A673 (cell line): Measurements from ENCODE around the gene RASA1. TPM values are rescaled to one million over a fixed set of nuclear protein-coding genes. Genes with fewer than 3 reads are reported as not detected.

Experiments
- BruUV-seq: library from RNA; stranded (reverse); fragments of 400-500 nt; replicated peaks from 2 replicates; lab custom pipeline; 2021; lab: Mats Ljungman, UMichigan
- CTCF ChIA-PET: fragments of 300-600 bp; sonication (Branson Sonifier 250); formaldehyde crosslinking; loops from one replicate; lab custom pipeline; 2022; ENCODE audit warnings: antibody characterized with exemption; lab: Charles Lee
- POLR2A ChIA-PET: fragments of 300-600 bp; sonication (Branson Sonifier 250); formaldehyde crosslinking; loops from one replicate; lab custom pipeline; 2022; ENCODE audit warnings: antibody characterized with exemption; ENCODE audit not compliant: low non-redundant PET; lab: Charles Lee
- DNase-seq: peaks from one replicate; pipeline ENCODE4 v3.0.0-alpha.2; 2015; ENCODE audit warnings: low spot score
- H3K27ac ChIP-seq: fragments of 200-600 bp; sonication (generic); 2 replicates; pipeline ENCODE4 v1.5.1; 2016; ENCODE audit warnings: mixed run types, low read depth, mild to moderate bottlenecking, mixed read lengths, antibody characterized with exemption, low read length; ENCODE audit not compliant: poor library complexity, severe bottlenecking
- H3K27me3 ChIP-seq: fragments of 200-600 bp; sonication (generic); replicated peaks from 2 replicates; pipeline ENCODE4 v1.6.1; 2017; ENCODE audit warnings: mixed run types, low read depth, mild to moderate bottlenecking, mixed read lengths, antibody characterized with exemption, low read length; ENCODE audit not compliant: insufficient read depth, poor library complexity
- H3K36me3 ChIP-seq: fragments of 200-600 bp; sonication (generic); 2 replicates; pipeline ENCODE4 v1.6.1; 2016; ENCODE audit warnings: mixed run types, mild to moderate bottlenecking, mixed read lengths, antibody characterized with exemption, low read length; ENCODE audit not compliant: insufficient read depth, poor library complexity, severe bottlenecking
- H3K4me1 ChIP-seq: fragments of 200-600 bp; sonication (generic); 2 replicates; pipeline ENCODE4 v1.6.1; 2017; ENCODE audit warnings: mixed run types, mild to moderate bottlenecking, mixed read lengths, antibody characterized with exemption, low read length; ENCODE audit not compliant: insufficient read depth, poor library complexity, severe bottlenecking
- H3K4me3 ChIP-seq: fragments of 200-600 bp; sonication (generic); 2 replicates; pipeline ENCODE4 v1.5.1; 2016; ENCODE audit warnings: low read depth, mixed run types, mild to moderate bottlenecking, mixed read lengths, low read length; ENCODE audit not compliant: poor library complexity, severe bottlenecking
- H3K9me3 ChIP-seq: fragments of 200-600 bp; sonication (generic); 2 replicates; pipeline ENCODE4 v1.6.1; 2016; ENCODE audit warnings: mixed run types, low read depth, mild to moderate bottlenecking, mixed read lengths, antibody characterized with exemption, low read length; ENCODE audit not compliant: poor library complexity, severe bottlenecking
- CTCF ChIP-seq: fragments of 300-800, 200-600 bp; sonication (generic); conservative IDR thresholded peaks from 2 replicates; pipeline ENCODE4 v1.5.1; 2017; ENCODE audit warnings: low read depth, mild to moderate bottlenecking, antibody characterized with exemption, low read length, moderate library complexity, mixed read lengths
- EZH2 ChIP-seq: fragments of 200-600 bp; sonication (generic); IDR thresholded peaks from 2 replicates; pipeline ENCODE4 v1.6.1; 2017; ENCODE audit warnings: borderline replicate concordance, low read depth, mild to moderate bottlenecking, mixed read lengths, antibody characterized with exemption, low read length; ENCODE audit not compliant: poor library complexity, severe bottlenecking
- intact Hi-C: fragments of 100-400 bp; cut with micrococcal nuclease; formaldehyde crosslinking; loops from one replicate; pipeline ENCODE4 v1.10.0; 2022; ENCODE audit not compliant: unreplicated experiment
- total RNA-seq: library from RNA; stranded (reverse); gene quantifications from 2 replicates; pipeline ENCODE4 v1.2.3, GENCODE V29; 2021

Gene RASA1
- total RNA-seq, 1 experiment from 2014 or later: 34.2 TPM

- H3K36me3 ChIP-seq: peaks cover 74% of the 10 kb centered on the region
- CTCF ChIA-PET: no interaction called here
- H3K4me1 ChIP-seq: no peaks in the 10 kb centered on the region
- H3K4me3 ChIP-seq: no peak overlapping the region
- no peak overlapping the region for H3K27ac ChIP-seq
- POLR2A ChIA-PET: no interaction called here
- intact Hi-C loops: no loop called here
- TF ChIP-seq CTCF: no peak
- no peak for TF ChIP-seq EZH2
- no peak for DNase-seq
- no peaks in the 10 kb centered on the region for H3K27me3 ChIP-seq
- no TSS peak for BruUV-seq
- no peaks in the 10 kb centered on the region for H3K9me3 ChIP-seq
These were observed 120.4 kb downstream of the RASA1 start for GRCh38 chr5:87388129-87388528.

- no peak for DNase-seq
- TF ChIP-seq CTCF: no peak
- no peak for TF ChIP-seq EZH2
- Histone ChIP-seq H3K4me3 (no peak overlapping the region), H3K9me3 (no peaks in the 10 kb centered on the region), H3K4me1 (no peaks in the 10 kb centered on the region), H3K36me3 (peaks cover 82% of the 10 kb centered on the region), H3K27ac (no peak overlapping the region), H3K27me3 (no peaks in the 10 kb centered on the region)
- CTCF ChIA-PET: no interaction called here
- no TSS peak for BruUV-seq
- POLR2A ChIA-PET: no interaction called here
- intact Hi-C loops: no loop called here
These were observed 121.8 kb downstream of the RASA1 start for GRCh38 chr5:87389296-87390034.

GRCh38 chr5:87390075-87390474, 122.4 kb downstream of the RASA1 start:
- no peak for DNase-seq
- intact Hi-C loops: no loop called here
- Histone ChIP-seq H3K4me3 (no peak overlapping the region), H3K36me3 (peaks cover 87% of the 10 kb centered on the region), H3K27ac (no peak overlapping the region), H3K9me3 (no peaks in the 10 kb centered on the region), H3K27me3 (no peaks in the 10 kb centered on the region), H3K4me1 (no peaks in the 10 kb centered on the region)
- POLR2A ChIA-PET: no interaction called here
- no TSS peak for BruUV-seq
- CTCF ChIA-PET: no interaction called here
- no peak for TF ChIP-seq CTCF
- TF ChIP-seq EZH2: no peak
